Right lobe of liver (tissue), 6 donors: Measurements from ENCODE around the gene SH2B3. TPM values are rescaled to one million over a fixed set of nuclear protein-coding genes. Genes with fewer than 3 reads are reported as not detected.
A peak's percentile ranks its signal among the peaks of the same experiment; 100 is the strongest.

Experiments
- ATAC-seq, 4 donors: fragments of 200-7000 bp; cut with Tn5 transposase; one replicate each; pipeline ENCODE4 v1.9.1; 2020; ENCODE audit warnings: mild to moderate bottlenecking in 4 of 4, moderate library complexity in 4 of 4
- DNase-seq, 3 donors: peaks; one replicate each; pipeline ENCODE4 v3.0.0-alpha.2; 2020
- H3K27ac ChIP-seq, 3 donors: fragments of 200-600 bp; one replicate each; pipeline ENCODE4 v1.8.0; 2022
- H3K27me3 ChIP-seq, 2 donors: fragments of 200-600 bp; one replicate each; pipeline ENCODE4 v1.8.0; 2022
- H3K36me3 ChIP-seq, 4 donors: fragments of 200-600 bp; sonication (generic) in 1 of 4; one replicate each; pipeline versions ENCODE4 v1.5.1 to v1.8.0; 2017 to 2022; ENCODE audit warnings: control low read depth in 1 of 4
- H3K4me1 ChIP-seq, 4 donors: fragments of 200-600 bp; sonication (generic) in 1 of 4; one replicate each; pipeline versions ENCODE4 v1.5.1 to v1.8.0; 2017 to 2022; ENCODE audit warnings: control low read depth in 1 of 4
- H3K4me3 ChIP-seq, 3 donors: fragments of 200-600 bp; one replicate each; pipeline ENCODE4 v1.8.0; 2022
- H3K9me3 ChIP-seq, 4 donors: fragments of 200-600 bp; sonication (generic) in 1 of 4; one replicate each; pipeline versions ENCODE4 v1.5.1 to v1.8.0; 2017 to 2022; ENCODE audit warnings: control low read depth in 1 of 4
- POLR2A ChIP-seq: fragments of 450-650 bp; IDR thresholded peaks from one replicate; pipeline ENCODE4 v1.6.1; 2017; ENCODE audit warnings: antibody characterized with exemption, mild to moderate bottlenecking
- WGBS: methylation state at CpG from one replicate; pipeline ENCODE4 v1.1.6; 2018; ENCODE audit warnings: low coverage, low lambda C conversion rate; ENCODE audit not compliant: insufficient coverage; ENCODE audit errors: missing lambda C conversion rate; 5-methylcytosine and 5-hydroxymethylcytosine counted together
- intact Hi-C, 2 donors: fragments of 100-400 bp; cut with DNase I; formaldehyde crosslinking; loops; one replicate each; pipeline versions ENCODE4 v1.11.2 to v1.14.1; 2022
- long read RNA-seq: library from polyadenylated mRNA; unstranded; transcript quantifications from one replicate; pipeline ENCODE4 v2.0.0, GENCODE V29; 2019
- total RNA-seq, 6 experiments: library from RNA; depleted of rRNA in 2 of 6; stranded (reverse); fragments of >200 nt in 2 of 6; fragmentation: NEBNext Ultra II Directional in 3 of 6; extraction: Animal tissue kit (Norgen Biotek cat#: 25700) in 3 of 6; gene quantifications; one replicate each; pipeline versions ENCODE4 v1.1.0 to v1.2.4, GENCODE V29; 2016 to 2023
- TF ChIP-seq, protein P1 (sequence below), 4 donors: fragments of 200-600 bp in 3 of 4; fragments of 450-650 bp in 1 of 4; IDR thresholded peaks; one replicate each; pipeline versions ENCODE4 v1.5.1 to v1.8.0; 2016 to 2022; ENCODE audit warnings: antibody characterized with exemption in 4 of 4, mild to moderate bottlenecking in 2 of 4
- donor health status: DM: no; HTN: yes; CAD: no.
- donor health status: DM: no; HTN: no; CAD: no.
- donor health status: DM: no; HTN: no; CAD: no.
- donor health status: DM: no; HTN: yes; CAD: no.
- donor health status: DM: no; HTN: yes; CAD: no.

Gene SH2B3
- 10 to 100 TPM in 5 of 6 experiments, 1 to 10 TPM in 1; 6.7 to 43.5 (median 17.0) TPM for total RNA-seq
- long read RNA-seq, partial matches to known transcripts, result 0 of 1 reads
- long read RNA-seq, other reads (novel, unspliced or antisense), result 1 of 1 reads

DNA sequence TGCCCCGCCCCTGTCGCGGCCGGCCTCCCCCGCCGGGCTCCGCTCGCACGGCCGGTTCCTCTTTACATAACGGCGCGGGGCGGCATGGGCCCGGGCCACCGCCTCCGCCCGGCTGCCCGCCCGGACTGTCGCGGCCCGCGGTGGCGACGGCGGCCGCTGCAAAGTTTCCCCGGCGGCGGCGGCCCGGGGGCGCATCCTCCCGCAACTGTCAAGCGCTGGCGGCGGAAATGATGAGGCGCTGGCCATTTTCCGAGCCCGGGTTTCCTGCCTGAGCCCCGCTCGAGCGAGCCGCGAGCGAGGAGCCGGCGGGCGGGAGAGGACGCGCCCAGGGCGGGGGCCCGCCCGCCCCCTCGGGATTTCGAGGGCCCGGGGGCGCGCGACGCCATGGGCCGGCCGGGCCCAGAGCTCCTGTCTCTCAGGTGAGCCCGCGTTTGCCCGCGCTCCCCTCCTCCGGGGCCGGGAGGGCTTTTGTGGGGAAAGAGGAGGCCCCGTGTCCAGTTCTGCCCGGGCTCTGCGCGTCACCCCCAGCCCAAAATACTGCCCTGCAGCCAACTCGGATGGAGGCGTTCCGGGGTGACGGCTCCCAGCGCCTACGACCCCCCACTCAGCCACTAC lies at the start of gene SH2B3:
Gene SH2B3, plus strand, starts transcription at position 65 of the 615 bp plus-strand sequence. CDS start 12,223 bp downstream, outside the sequence.
- WGBS, result no CpG with 5 or more reads among the region's 80 CpGs
- Histone ChIP-seq H3K27me3 (no peaks in the 10 kb centered on the region), H3K27ac (peak within 1 kb of the TSS; percentile 83 to 95 (median 85)), H3K36me3 (no peaks in the 10 kb centered on the region), H3K9me3 (no peaks in the 10 kb centered on the region), H3K4me3 (peak within 1 kb of the TSS; percentile 71 to 89 (median 80)), H3K4me1 (peaks cover 0 to 56% (median 10%) of the 10 kb centered on the region in 4 donors)
- ATAC-seq (no peak), DNase-seq (peak in 1 of 3 donors; percentile 71)
- peak; percentile 95 for TF ChIP-seq POLR2A
- TF ChIP-seq, protein P1, sequence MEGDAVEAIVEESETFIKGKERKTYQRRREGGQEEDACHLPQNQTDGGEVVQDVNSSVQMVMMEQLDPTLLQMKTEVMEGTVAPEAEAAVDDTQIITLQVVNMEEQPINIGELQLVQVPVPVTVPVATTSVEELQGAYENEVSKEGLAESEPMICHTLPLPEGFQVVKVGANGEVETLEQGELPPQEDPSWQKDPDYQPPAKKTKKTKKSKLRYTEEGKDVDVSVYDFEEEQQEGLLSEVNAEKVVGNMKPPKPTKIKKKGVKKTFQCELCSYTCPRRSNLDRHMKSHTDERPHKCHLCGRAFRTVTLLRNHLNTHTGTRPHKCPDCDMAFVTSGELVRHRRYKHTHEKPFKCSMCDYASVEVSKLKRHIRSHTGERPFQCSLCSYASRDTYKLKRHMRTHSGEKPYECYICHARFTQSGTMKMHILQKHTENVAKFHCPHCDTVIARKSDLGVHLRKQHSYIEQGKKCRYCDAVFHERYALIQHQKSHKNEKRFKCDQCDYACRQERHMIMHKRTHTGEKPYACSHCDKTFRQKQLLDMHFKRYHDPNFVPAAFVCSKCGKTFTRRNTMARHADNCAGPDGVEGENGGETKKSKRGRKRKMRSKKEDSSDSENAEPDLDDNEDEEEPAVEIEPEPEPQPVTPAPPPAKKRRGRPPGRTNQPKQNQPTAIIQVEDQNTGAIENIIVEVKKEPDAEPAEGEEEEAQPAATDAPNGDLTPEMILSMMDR (IDR thresholded peaks at IDR 0.05), result no peak
- intact Hi-C loops, result no loop called here

DNA sequence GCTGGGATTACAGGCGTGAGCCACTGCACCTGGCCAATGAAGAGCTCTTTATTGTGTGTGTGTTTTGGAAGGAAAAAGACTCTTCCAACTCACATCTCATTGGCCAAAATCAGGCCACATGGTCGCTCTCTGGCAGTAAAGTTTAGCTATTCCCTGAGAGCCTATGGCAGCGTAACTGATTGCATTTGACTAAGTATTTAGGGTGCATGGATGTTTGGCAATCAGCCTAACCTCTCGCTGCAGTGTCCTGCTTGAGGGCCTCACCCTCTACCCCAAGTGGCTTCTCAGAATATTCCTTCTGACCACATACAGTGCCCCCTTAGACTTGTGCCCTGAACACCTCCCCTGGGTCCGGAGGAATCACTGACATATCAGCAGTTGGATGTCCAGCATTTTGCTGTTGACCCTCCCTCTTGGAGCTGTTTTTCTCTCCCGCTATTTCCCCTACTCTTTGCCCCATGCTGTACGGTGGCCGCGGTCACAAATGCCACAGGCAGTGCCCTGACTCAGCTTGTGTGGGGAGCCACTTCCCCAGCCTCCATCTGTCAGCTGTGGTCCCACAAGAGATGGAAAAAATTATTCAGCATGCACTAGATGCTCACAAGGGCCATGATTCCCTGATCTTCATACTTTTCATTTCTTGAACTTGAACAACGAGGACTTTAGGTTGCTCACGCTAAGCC lies 46.4 kb upstream of the SH2B3 start:
- H3K9me3 ChIP-seq, result no peaks in the 10 kb centered on the region
- ATAC-seq (no peak), DNase-seq (no peak)
- H3K4me3 ChIP-seq, result no peak overlapping the region
- no peaks in the 10 kb centered on the region for H3K27me3 ChIP-seq
- no peak overlapping the region for H3K27ac ChIP-seq
- WGBS, result 63% methylated on average over 10 of the region's 11 CpGs
- H3K4me1 ChIP-seq, result peaks cover 0 to 30% (median 2%) of the 10 kb centered on the region in 4 donors
- H3K36me3 ChIP-seq, result no peaks in the 10 kb centered on the region
- no peak for TF ChIP-seq POLR2A
- TF ChIP-seq, protein P1 (IDR thresholded peaks at IDR 0.05), result no peak
- intact Hi-C loops, result no loop called here

DNA sequence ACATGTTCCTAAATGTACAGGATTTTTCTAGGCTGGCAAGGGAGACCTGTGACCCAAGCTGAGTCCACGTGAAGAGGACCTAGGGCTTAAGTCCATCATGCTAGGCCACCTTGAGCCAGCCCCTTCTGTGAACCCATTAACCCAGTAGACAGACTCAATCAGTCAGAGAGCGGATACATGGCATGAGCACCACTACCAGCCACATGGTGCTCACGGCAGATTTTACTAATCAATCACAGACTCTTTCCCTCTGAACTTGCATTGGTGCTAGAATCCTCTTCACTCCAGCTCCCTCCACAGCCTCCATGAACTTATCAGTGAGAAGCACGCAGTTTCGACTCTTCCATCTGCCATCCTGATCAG lies 45.8 kb upstream of the SH2B3 start:
- Histone ChIP-seq H3K27ac (no peak overlapping the region), H3K36me3 (no peaks in the 10 kb centered on the region), H3K27me3 (no peaks in the 10 kb centered on the region), H3K4me1 (peaks cover 0 to 33% (median 2%) of the 10 kb centered on the region in 4 donors), H3K4me3 (no peak overlapping the region), H3K9me3 (no peaks in the 10 kb centered on the region)
- 38% methylated on average over 3 of the region's 5 CpGs for WGBS
- TF ChIP-seq, protein P1 (IDR thresholded peaks at IDR 0.05), result no peak
- TF ChIP-seq POLR2A, result no peak
- no peak for DNase-seq
- ATAC-seq, result no peak
- intact Hi-C loops, result no loop called here

GRCh38 chr12:111360325-111360930 lies 45.3 kb upstream of the SH2B3 start:
- DNase-seq, result no peak
- TF ChIP-seq, protein P1 (IDR thresholded peaks at IDR 0.05), result no peak
- no peak for TF ChIP-seq POLR2A
- intact Hi-C loops, result no loop called here
- H3K4me3 ChIP-seq, result no peak overlapping the region
- H3K36me3 ChIP-seq, result no peaks in the 10 kb centered on the region
- H3K27me3 ChIP-seq, result no peaks in the 10 kb centered on the region
- 76% methylated on average over 7 of the region's 9 CpGs for WGBS
- H3K9me3 ChIP-seq, result no peaks in the 10 kb centered on the region
- no peak overlapping the region for H3K27ac ChIP-seq
- ATAC-seq, result no peak
- peaks cover 0 to 35% (median 2%) of the 10 kb centered on the region in 4 donors for H3K4me1 ChIP-seq
